HG03280 (cell line): ENCODE measurements around the gene SPARCL1.
"Not testable (repeated sequence)": the region's sequence is repeated elsewhere in the genome, so short reads cannot be mapped to it uniquely, and the experiment has no call there.

Experiments used
- ATAC-seq: cut with Tn5 transposase; IDR thresholded peaks from one replicate; pipeline ENCODE4 v1.9.1; 2021; ENCODE audit warnings: mild to moderate bottlenecking, moderate library complexity; ENCODE audit not compliant: unreplicated experiment

Gene SPARCL1

DNA sequence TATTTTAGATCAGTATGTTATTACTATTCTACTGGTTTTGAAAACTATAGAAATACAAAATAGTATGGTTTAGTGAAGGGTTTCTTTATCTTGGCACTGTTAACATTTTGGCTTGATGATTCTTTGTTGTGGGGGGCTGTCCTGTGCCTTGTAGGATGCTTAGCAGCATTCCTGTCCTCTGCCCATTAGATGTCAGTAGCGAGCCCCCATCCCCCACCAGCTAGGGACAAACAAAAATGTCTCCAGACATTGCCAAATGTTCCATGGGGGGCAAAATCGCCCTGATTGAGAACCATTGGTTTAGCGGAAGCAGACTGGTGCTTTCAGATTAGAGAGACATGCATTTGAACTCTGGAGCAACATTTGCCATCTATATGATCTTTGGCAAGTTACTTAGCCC lies 23.3 kb downstream of the SPARCL1 start:
- ATAC-seq = no peak

DNA sequence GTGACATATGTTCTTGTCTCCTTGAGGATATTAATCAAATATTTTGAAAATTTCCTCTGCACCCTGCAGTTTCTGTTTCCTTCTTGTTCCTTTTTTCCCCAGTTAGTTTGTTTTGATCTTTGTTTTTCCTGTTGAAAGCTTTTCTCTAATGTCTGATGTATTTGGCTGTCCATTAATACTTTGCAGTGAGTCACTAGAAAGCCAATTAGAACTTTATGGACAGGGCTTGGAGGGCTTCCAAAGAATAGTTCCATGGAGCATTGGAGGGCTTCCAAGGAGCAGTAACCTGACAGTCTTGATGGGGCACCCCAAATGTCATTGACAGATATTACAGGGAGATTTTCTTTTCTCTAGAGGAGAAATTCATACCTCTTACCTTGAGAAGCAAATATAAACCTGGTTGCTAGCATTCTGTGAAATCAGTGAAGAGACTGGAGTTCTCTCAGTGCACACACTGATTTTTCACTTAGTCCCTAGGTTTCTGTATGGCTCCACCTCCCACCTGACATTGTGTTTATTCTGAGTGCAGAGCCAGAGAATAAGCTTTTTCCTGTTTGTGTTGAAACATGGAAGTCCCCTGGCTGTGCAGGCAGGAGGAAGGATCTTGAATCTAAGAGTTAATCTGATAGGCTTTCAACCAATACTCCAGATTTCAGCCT lies 26.5 kb downstream of the SPARCL1 start:
- no peak for ATAC-seq

DNA sequence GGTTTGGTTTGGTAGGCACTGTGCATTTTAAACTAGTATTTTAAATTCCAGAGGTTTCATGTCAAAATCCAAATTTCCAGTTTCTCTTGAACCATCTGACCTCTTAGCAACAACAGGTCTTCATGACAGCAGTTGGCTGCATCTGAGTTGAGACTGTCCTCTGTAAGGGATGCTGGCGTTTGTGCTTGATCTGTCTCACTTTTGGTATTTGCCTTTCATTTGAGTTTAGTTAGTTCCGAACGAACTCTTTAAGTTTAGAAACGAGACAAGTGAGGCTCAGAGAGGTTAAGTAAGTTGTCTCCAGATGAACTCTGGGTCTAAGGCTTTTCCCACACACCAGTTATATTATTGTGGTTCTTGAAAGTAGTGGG lies 29.1 kb downstream of the SPARCL1 start:
- peak; percentile 35 for ATAC-seq

DNA sequence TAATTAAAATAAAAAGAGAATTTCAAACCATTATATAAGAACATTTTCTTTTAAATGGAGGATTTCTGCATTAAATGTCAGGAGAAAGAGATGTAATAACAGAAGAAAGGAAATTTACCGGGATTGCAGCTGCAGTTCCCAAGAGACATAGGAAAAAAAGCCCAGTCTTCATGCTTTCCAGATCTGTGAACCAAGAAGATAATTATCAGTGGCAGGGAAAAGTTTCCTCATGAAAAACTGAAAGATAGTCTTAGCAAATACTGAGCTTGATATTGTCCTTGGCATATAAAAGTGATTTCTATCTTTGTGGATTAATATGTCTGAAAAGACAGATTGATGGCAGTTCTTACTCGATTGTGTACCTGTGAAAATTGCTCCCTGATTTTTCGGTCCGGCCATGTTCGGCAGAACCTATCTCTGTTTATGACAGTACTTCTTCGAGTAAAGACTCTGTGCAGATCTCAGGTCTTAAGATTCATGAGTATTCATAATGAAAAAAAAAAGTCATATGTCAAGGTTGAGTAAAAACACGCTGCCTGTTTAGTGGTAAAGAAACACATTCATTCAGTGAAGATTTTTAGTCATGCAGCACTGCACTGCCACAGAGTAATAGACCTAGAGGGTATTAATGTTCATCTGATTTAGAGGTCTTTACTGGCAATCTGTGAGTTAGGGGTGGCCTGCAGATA lies 29.6 kb downstream of the SPARCL1 start:
- ATAC-seq = peak; percentile 64

DNA sequence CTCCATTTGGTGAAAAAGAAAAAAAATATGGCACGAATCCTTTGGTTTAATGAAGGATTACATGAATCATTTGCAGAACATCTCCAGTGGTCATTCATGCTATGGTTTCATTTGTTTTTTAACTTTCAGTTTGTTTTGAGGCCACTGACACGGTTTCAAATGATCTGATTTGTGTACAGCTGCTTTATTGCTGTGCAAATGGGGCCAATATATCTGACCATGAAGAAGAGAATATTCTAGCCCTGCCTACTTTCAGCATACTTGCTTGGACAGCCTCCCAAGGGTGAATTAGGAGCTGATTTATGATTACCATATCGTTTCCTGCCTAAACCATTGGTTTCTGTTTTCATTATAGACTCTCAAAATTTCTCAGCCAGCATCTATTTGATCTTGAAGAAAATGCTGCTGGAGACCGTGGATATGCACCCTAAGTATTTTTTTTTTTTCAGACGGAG lies 30.7 kb downstream of the SPARCL1 start:
- peak; percentile 43 for ATAC-seq

DNA sequence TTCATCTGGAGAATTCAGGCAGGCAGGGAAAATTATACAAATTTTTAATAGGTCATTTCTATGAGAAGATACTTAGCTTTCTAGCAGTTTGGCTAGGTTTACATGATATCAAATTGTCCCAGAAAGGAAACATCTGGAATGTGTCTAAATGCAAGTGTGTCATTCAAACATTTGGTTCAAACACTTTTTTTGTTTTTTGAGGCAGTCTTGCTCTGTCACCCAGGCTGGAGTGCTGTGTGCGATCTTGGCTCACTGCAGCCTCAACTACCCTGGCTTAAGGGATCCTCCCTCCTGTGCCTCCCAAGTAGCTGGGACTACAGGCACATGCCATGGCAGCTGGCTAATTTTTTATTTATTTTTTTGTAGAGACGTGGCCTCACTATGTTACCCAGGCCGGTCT lies 31.6 kb downstream of the SPARCL1 start:
- no peak for ATAC-seq

DNA sequence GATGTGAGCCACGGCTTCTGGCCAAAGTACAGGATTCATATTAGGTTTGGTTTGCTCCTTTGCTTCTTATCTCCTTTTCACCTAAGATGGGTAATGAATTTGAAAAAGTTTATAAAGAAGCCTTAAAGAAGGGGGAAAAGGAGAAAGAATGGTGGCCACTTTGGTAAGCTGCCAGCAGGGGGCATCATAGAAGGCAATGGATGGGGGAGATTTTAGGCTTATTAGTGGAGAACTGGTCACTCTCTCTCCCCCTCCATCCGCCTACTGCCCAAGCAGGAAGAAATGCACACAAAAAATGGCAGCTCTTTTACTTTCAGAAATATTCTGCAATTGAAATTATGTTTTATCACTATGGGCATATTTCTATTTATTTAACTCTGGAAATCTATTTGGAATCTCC lies 32.0 kb downstream of the SPARCL1 start:
- ATAC-seq = no peak

DNA sequence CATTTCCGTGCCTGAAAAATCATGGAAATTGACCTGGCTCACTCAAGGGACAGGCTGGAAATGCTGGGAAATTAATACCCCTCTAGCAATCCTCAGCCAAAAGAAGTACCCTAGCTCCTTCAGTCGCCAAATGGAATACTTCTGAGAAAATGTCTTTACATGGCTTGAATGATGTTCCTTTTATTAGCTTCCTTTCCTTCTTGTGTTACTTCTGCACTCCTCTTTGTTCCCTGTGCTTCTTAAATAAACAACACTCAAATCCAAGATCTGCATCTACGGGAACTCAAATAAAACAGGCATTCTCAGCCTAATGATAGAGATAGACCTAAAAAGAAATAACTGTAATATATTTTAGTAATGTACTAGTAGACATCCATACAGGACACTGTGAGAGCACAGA lies 36.1 kb downstream of the SPARCL1 start:
- ATAC-seq = no peak

DNA sequence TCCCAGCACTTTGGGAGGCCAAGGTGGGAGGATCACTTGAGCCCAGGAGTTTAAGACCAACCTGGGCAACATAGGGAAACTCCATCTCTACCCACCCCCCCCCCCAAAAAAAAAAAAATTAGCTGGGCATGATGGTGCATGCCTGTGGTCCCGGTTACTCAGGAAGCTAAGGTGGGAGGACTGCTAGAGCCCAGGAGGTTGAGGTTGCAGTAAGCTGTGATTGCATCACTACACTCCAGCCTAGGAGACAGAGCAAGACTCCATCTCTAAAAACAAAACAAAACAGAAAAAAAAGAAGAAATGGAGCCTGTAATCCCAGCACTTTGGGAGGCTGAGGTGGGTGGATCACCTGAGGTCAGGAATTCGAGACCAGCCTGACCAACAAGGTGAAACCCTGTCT lies 37.3 kb downstream of the SPARCL1 start:
- ATAC-seq = not testable (repeated sequence)

DNA sequence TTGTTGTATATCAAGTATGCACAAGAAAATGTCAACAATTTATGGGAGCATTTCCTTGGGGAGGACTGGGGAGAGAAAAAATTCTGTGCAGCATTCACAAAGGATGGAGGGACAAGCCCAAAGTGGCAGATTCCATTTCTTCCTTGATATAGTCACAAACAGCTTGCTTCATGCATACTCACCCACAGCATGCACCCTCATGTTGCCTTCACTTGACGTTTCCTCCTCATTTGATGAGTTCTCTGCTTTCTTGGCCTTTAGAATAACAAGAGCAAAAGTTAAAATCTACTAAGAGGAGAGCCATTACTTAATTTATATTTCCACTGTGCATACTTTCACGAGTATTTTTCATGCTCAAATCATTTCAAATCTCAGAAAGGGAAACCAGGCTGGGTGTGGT lies 37.7 kb downstream of the SPARCL1 start:
- ATAC-seq = no peak

DNA sequence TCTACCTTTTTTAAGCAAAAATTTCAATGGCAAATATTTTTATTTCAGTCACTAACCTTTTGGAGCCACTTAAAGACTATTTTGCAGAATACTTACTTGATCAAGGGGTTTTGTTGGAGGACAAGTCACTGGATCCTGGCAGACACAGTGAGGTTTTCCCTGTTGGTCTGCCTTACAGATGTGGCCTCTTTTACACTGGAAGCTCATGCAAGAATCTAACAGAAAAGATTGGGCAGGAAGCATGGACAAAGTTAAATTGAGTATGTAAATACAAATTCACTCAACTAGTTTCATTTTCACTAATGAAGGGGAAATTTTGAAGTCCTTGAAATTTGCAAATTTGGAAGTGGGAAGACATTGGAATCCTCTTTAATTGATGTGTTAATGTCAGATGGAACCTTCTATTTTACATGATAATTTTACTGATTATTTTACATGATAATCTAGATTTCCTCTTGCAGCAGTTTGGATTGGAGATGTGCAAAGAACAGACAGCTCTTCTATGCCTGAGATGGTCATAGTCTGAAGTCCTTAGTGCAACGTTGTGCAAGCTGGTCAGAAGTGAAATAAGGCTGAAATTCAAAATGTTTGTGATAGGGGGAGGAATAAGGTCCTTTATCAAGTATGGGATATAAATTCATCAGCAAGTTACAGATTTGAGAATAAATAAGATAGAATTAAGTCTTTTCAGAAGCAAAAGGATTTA lies 38.4 kb downstream of the SPARCL1 start:
- ATAC-seq = no peak

DNA sequence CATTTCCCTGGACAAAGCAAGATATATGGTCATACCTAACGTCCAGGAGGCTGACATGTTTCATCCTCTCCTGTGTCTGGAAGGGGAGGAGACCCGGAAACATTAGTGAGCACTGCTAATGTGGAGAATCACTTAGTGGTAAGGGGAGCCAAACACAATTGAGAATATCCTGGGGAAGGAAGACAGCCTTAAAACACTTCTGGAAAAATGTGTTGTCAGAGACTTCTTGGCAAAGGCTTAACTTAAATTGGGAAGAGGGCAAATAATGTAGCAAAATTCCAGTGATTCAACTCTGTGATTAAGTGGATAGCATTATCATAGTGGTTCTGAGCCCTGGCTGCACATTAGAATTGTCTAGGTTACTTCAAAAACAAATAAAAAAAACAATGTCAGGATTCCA lies 39.5 kb downstream of the SPARCL1 start:
- no peak for ATAC-seq

DNA sequence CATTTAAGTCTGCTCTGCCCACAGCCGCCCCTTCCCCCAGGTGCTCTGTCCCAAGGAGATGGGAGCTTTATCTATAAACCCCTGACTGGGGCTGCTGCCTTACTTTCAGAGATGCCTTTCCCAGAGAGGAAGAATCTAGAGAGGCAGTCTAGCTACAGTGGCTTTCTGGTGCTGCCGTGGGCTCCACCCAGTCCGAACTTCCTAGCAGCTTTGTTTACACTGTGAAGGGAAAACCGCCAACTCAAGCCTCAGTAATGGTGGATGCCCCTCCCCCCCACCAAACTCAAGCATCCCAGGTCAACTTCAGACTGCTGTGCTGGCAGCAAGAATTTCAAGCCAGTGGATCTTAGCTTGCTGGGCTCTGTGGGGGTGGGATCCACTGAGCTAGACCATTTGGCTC lies 40.5 kb downstream of the SPARCL1 start:
- not testable (repeated sequence) for ATAC-seq

DNA sequence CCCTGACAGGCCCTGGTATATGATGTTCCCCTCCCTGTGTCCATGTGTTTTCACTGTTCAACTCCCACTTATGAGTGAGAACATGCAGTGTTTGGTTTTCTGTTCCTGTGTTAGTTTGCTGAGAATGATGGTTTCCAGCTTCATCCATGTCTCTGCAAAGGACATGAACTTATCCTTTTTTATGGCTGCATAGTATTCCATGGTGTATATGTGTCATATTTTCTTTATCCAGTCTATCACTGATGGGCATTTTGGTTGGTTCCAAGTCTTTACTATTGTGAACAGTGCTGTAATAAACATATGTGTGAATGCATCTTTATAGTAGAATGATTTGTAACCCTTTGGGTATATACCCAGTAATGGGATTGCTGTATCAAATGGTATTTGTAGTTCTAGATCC lies 45.9 kb downstream of the SPARCL1 start:
- not testable (repeated sequence) for ATAC-seq

DNA sequence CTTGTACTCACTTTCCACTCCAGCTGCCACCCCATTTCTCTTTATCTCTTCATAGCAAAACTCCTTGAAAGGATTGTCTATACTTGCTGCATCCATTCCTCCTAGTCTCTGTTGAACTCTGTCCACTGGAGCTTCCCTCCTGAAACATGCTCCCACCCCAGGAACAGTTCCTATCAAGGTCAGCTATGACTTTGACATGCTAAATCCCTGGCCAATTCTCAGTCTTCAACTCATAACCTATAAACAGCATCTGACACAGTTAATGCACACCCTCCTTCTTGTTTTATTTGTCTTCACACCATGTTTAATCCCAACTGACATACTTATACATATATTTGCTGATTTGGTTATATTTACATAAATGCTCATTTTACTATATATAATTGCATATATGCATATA lies 47.8 kb downstream of the SPARCL1 start:
- no peak for ATAC-seq

DNA sequence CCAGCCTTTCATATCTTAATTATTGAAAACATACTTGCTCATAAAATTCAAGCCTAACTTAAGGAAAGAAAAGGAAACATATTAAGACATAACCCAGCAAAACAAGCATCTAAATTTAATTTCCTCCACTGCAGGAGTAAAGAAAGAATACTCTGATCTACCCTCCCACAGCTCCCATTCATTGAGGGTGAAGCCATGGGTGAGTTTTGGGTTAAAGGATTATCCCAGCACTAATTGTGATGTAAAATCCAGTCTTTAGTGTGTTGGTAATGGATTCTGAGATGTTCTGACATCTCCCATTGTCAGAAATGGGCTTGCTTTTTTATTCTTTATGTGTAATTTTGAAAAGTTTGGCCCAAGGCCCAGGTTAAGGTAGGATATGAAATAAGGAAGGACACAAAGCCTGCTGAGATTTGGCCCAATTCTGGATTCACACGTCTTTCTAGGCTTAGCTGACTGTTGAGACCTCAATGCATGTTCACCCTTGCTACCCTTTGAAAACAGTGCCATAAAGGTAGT lies 50.4 kb downstream of the SPARCL1 start:
- no peak for ATAC-seq

DNA sequence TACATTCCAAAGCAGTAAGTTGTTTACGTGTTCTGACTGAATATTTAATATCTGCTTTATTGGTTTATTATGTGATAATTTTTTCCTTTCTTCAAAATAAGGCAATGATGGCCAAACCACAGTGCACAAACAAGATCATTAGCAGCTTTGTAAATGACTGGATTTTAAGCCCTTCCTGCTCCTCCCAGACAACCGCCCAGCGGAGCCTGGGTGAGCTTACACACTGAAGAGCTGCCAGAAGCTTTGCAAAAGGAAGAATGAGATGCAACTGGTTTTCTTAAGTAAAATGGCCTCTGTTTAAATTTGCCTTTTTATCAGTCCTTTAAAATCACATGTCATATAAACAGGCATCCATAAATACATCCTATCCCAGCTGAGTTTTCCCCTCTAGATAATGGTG lies 52.2 kb downstream of the SPARCL1 start:
- ATAC-seq = no peak

DNA sequence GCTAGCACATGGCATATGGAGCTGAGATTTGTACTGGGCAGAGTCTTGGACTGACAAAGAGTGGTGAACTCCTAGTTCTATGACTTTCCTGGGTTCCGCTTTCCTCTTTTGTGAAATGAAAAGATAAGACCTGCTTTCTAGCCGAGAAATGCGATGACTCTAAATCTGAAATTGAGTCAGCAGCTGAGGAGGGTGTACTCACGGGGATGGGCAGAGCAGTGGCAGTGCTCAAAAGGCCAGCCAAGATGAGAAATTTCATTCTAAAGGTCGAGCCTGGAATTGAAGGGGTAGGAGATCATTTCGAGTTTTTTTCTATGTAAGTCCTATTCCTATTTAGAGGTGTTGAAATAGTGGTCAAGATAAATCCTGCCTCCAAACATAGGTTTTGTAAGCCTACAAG lies 59.8 kb downstream of the SPARCL1 start:
- ATAC-seq = no peak

DNA sequence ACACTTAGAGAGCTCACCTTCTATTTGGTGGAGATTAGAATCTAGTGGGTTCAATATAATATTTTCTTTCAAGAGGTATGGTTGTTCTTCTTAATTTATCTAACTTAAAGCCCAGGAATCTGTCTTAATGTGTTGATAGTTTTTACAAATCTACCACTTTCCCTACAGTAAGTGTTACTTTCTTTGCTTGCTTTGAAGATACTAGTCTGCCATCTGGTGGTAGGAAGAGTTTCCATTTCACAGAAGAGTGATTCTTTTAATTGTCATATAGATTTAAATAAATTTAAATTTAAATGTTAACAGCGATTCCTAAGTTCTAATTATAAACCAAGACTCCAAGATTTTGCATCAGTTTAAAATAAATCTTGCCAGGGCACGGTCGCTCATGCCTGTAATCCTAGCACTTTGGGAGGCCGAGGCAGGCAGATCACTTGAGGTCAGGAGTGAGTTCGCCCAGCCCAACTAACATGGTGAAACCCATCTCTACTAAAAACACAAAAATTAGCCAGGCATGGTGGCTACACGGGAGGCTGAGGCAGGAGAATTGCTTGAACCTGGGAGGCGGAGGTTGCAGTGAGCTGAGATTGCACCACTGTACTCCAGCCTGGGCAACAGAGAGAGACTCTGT lies 63.3 kb downstream of the SPARCL1 start:
- peak; percentile 58 for ATAC-seq

DNA sequence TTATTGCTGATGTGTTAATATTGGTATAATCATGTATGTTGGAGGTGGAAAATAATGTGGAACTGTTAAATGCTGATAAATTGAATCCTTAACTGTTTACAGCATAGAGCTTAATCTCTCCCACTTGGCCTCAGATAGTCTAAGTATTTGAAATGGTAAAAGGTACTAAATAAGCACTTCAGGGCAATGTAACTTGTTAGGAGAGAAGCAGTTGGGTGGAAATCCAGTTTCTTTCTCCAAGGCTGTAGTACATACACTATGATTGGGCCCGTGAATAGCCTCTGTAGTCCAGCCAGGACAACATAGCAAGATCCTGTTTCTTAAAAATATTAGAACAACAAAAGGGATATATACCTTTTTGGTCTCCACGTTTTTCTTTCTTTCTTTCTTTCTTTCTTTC lies 67.1 kb downstream of the SPARCL1 start:
- ATAC-seq = no peak

DNA sequence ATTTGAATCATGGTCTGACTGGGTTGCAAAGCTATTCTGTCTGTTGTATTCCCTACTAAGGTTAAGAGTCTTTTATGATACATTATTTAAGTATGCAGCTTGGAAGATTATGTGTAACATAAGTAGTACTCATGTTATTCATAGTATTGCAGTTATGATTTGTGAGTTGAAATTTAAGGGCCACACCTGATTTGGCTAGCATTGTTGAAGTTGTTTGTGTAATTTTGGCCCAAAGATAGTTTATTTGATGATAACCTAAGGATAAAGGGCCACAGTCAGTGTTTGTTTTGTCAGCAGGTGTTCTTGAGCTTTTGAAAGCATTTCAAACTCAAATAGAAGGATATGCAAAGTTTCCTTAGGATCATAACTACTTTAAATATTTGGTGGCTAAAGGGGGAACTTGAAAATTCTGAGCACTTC lies 67.9 kb downstream of the SPARCL1 start:
- no peak for ATAC-seq
